ENCODE results near the gene DNAH10. TPM values are rescaled to one million over a fixed set of nuclear protein-coding genes. Genes with fewer than 3 reads are reported as not detected.

The DNAH10 gene
- total and polyA plus RNA-seq, 9 donors = 0.05 to 20.2 (median 0.72) TPM

DNA sequence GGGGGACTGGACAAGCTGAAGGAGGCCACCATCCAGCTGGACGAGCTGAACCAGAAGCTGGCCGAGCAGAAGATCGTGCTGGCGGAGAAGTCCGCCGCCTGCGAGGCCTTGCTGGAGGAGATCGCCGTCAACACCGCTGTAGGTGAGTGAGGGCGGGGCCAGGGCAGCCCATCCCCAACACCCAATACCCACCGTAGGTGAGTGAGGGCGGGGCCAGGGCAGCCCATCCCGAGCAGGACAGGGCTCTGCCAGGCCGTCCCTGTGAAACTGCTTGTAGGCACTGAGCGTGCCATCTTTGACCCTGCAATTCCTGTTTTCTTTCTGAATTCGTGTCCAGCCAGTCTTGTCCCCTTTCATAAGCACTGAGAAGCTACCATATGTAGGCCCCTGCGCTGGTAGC lies 136.6 kb downstream of the DNAH10 start:
- TF ChIP-seq, protein P1, sequence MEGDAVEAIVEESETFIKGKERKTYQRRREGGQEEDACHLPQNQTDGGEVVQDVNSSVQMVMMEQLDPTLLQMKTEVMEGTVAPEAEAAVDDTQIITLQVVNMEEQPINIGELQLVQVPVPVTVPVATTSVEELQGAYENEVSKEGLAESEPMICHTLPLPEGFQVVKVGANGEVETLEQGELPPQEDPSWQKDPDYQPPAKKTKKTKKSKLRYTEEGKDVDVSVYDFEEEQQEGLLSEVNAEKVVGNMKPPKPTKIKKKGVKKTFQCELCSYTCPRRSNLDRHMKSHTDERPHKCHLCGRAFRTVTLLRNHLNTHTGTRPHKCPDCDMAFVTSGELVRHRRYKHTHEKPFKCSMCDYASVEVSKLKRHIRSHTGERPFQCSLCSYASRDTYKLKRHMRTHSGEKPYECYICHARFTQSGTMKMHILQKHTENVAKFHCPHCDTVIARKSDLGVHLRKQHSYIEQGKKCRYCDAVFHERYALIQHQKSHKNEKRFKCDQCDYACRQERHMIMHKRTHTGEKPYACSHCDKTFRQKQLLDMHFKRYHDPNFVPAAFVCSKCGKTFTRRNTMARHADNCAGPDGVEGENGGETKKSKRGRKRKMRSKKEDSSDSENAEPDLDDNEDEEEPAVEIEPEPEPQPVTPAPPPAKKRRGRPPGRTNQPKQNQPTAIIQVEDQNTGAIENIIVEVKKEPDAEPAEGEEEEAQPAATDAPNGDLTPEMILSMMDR (IDR thresholded peaks at IDR 0.05) = no peak
- TF ChIP-seq POLR2A (IDR thresholded peaks at IDR 0.05) (no peak), EP300 (IDR thresholded peaks at IDR 0.05) (no peak)
- Histone ChIP-seq H3K9me3 (no peaks in the 10 kb centered on the region), H3K27ac (no peak overlapping the region), H3K36me3 (no peaks in the 10 kb centered on the region), H3K4me3 (no peak overlapping the region), H3K27me3 (no peaks in the 10 kb centered on the region), H3K4me1 (ENCODE audit: insufficient read depth) (no peaks in the 10 kb centered on the region)
- WGBS, 3 donors = 86 to 89% (median 86%) methylated on average over 17 to 18 of the region's 18 CpGs
- DNase-seq = no peak
- intact Hi-C loops (cut with DNase I) = no loop called here

DNA sequence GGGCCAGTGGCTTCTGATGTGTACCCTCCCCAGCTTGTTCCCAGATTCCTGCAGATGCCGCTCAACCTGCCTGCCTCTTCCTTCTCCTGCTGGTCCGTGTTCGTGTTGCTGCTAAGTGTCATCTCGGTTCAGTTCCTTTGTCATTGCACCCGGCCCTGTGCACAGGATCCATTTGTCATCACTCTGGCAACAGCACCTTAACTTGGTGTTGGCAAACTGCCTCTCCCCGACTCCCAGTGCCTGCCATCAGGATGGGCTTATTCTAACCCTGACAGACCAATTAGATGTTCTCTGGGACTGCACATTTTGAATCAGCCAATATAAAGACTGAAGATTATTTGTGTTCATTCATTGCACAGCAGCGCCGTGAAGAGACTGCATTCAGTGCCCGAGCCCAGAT lies 137.3 kb downstream of the DNAH10 start:
- no peaks in the 10 kb centered on the region for H3K27me3 ChIP-seq
- H3K9me3 ChIP-seq = no peaks in the 10 kb centered on the region
- no peaks in the 10 kb centered on the region for H3K36me3 ChIP-seq
- intact Hi-C loops (cut with DNase I) = no loop called here
- H3K4me3 ChIP-seq = no peak overlapping the region
- no peak for DNase-seq
- 93 to 97% (median 93%) methylated on average over 9 of the region's 9 CpGs for WGBS, 3 donors
- no peaks in the 10 kb centered on the region for H3K4me1 ChIP-seq (ENCODE audit: insufficient read depth)
- H3K27ac ChIP-seq = no peak overlapping the region
- TF ChIP-seq, protein P1 (IDR thresholded peaks at IDR 0.05) = no peak
- no peak for TF ChIP-seq POLR2A (IDR thresholded peaks at IDR 0.05)
- TF ChIP-seq EP300 (IDR thresholded peaks at IDR 0.05) = no peak

DNA sequence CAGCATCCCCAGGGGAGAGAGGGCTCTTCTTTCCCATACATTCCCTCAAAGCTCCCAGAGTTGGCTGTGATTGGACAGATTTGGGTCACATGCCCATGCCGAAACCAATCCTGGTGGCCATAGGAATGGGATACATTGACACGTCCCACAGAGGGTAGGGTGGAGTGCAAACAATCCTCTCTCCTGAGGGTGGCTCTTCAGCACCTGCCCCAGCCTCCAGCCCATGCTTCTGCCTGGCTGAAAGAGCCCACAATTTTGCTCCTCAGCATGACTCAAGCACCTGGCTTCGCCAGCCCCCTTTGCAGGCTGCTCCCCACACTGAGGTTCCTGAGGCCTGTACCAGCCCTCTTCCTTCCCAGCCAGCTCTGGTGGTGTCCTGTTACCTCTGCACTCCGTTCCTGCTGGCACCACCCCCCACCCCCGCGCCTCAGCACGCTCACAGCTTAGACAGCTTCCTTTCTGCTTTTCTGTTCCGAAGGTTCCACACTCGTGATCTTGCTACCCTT lies 138.8 kb downstream of the DNAH10 start:
- no peak overlapping the region for H3K27ac ChIP-seq
- intact Hi-C loops (cut with DNase I) = loop anchor here in 2 of 4 donors (10.0 kb wide), 2 partner anchors 84 to 124 kb away; no protein-coding TSS in a partner anchor
- H3K27me3 ChIP-seq = no peaks in the 10 kb centered on the region
- no peak overlapping the region for H3K4me3 ChIP-seq
- TF ChIP-seq, protein P1 (IDR thresholded peaks at IDR 0.05) = no peak
- no peak for TF ChIP-seq EP300 (IDR thresholded peaks at IDR 0.05)
- H3K9me3 ChIP-seq = no peaks in the 10 kb centered on the region
- no peaks in the 10 kb centered on the region for H3K4me1 ChIP-seq (ENCODE audit: insufficient read depth)
- no peak for DNase-seq
- H3K36me3 ChIP-seq = no peaks in the 10 kb centered on the region
- 52 to 56% (median 52%) methylated on average over 9 of the region's 9 CpGs for WGBS, 3 donors

GRCh38 chr12:123902821-123903220 lies 140.7 kb downstream of the DNAH10 start:
- 89 to 93% (median 90%) methylated on average over 13 of the region's 13 CpGs for WGBS, 3 donors
- no peak overlapping the region for H3K4me3 ChIP-seq
- DNase-seq = no peak
- TF ChIP-seq, protein P1 (IDR thresholded peaks at IDR 0.05) = no peak
- no peak for TF ChIP-seq POLR2A (IDR thresholded peaks at IDR 0.05)
- no peak for TF ChIP-seq EP300 (IDR thresholded peaks at IDR 0.05)
- H3K4me1 ChIP-seq (ENCODE audit: insufficient read depth) = no peaks in the 10 kb centered on the region
- H3K9me3 ChIP-seq = no peaks in the 10 kb centered on the region
- no peaks in the 10 kb centered on the region for H3K36me3 ChIP-seq
- intact Hi-C loops (cut with DNase I) = loop anchor here in 2 of 4 donors (10.0 kb wide), 2 partner anchors 82 to 122 kb away; no protein-coding TSS in a partner anchor
- H3K27me3 ChIP-seq = no peaks in the 10 kb centered on the region
- H3K27ac ChIP-seq = no peak overlapping the region
